Neural progenitor cell (in vitro differentiated cells): ENCODE results near the gene UNC80.

Experiments
- EZH2 ChIP-seq: fragments of 200-600 bp; sonication (generic); IDR thresholded peaks from 2 replicates; pipeline ENCODE4 v1.6.1; 2017; ENCODE audit warnings: antibody characterized with exemption, mild to moderate bottlenecking, moderate library complexity
- TF ChIP-seq, protein P1 (sequence below): fragments of 200-600 bp; sonication (generic); IDR thresholded peaks from 2 replicates; pipeline ENCODE4 v1.5.1; 2017; ENCODE audit warnings: antibody characterized with exemption, mild to moderate bottlenecking

DNA sequence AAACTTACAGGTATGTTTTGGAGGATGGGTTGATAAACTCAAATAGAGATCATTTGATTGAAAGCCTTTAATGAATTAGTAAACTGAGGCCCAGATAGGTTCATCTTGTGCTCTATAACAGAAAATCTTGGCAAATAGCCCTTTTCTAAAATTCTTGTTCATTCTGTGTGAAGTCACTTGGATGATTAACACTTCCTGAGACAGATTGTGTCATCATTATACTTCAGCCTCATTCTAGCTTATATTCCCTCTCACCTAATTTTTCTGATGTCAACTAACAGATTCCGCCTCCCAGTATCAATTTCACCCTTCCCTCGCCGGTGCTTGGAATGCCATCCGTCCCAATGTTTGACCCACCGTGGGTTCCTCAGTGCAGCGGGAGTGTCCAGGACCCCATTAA is 146.6 kb downstream of the UNC80 start:
- TF ChIP-seq, protein P1, sequence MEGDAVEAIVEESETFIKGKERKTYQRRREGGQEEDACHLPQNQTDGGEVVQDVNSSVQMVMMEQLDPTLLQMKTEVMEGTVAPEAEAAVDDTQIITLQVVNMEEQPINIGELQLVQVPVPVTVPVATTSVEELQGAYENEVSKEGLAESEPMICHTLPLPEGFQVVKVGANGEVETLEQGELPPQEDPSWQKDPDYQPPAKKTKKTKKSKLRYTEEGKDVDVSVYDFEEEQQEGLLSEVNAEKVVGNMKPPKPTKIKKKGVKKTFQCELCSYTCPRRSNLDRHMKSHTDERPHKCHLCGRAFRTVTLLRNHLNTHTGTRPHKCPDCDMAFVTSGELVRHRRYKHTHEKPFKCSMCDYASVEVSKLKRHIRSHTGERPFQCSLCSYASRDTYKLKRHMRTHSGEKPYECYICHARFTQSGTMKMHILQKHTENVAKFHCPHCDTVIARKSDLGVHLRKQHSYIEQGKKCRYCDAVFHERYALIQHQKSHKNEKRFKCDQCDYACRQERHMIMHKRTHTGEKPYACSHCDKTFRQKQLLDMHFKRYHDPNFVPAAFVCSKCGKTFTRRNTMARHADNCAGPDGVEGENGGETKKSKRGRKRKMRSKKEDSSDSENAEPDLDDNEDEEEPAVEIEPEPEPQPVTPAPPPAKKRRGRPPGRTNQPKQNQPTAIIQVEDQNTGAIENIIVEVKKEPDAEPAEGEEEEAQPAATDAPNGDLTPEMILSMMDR: no peak
- TF ChIP-seq EZH2: no peak
